ENCODE data around the gene PLCB2. TPM values are rescaled to one million over a fixed set of nuclear protein-coding genes. Genes with fewer than 3 reads are reported as not detected.

PLCB2 gene
- total RNA-seq, 1 experiment from 2014 or later: 0.92 TPM

- intact Hi-C loops (cut with micrococcal nuclease; ENCODE audit: unreplicated experiment): no loop called here
- H3K4me1 ChIP-seq (replicated peaks; ENCODE audit: insufficient read depth): peaks cover 83% of the 10 kb centered on the region
- no peaks in the 10 kb centered on the region for H3K27me3 ChIP-seq (ENCODE audit: insufficient read depth, low read depth)
- no peaks in the 10 kb centered on the region for H3K9me2 ChIP-seq (ENCODE audit: insufficient read depth)
- no peak for DNase-seq
- no peak overlapping the region for H3K4me3 ChIP-seq
- no peaks in the 10 kb centered on the region for H3K36me3 ChIP-seq (ENCODE audit: low read depth)
- H3K27ac ChIP-seq: no peak overlapping the region
- no peaks in the 10 kb centered on the region for H4K20me1 ChIP-seq (ENCODE audit: insufficient read depth)
- no TSS peak for BruUV-seq (replicated peaks)
- TF ChIP-seq EZH2 (IDR thresholded peaks at IDR 0.05; ENCODE audit: low read depth): no peak
- TF ChIP-seq CTCF (conservative IDR thresholded peaks at IDR 0.05): no peak
- H3K9me3 ChIP-seq (ENCODE audit: insufficient read depth, low read depth): no peaks in the 10 kb centered on the region
- peaks cover 29% of the 10 kb centered on the region for H3F3A ChIP-seq (ENCODE audit: insufficient read depth, low read depth)
- no peak overlapping the region for H2AFZ ChIP-seq
- POLR2A ChIA-PET (ENCODE audit: unreplicated experiment): no interaction called here
- CTCF ChIA-PET: no interaction called here
- no peak overlapping the region; the same call in 1 of the 2 replicates for H3K4me2 ChIP-seq
- H3K79me2 ChIP-seq (ENCODE audit: low read depth): peaks cover 4% of the 10 kb centered on the region; the same call in 1 of the 2 replicates
Measured at GRCh38 chr15:40345867-40346578, 38.3 kb upstream of the PLCB2 start.

- DNase-seq: no peak
- Histone ChIP-seq H3F3A (ENCODE audit: insufficient read depth, low read depth) (peaks cover 29% of the 10 kb centered on the region), H3K27ac (no peak overlapping the region), H3K4me2 (no peak overlapping the region), H3K9me2 (ENCODE audit: insufficient read depth) (no peaks in the 10 kb centered on the region), H3K4me1 (replicated peaks; ENCODE audit: insufficient read depth) (peaks cover 85% of the 10 kb centered on the region), H2AFZ (no peak overlapping the region), H3K9me3 (ENCODE audit: insufficient read depth, low read depth) (no peaks in the 10 kb centered on the region), H4K20me1 (ENCODE audit: insufficient read depth) (no peaks in the 10 kb centered on the region), H3K79me2 (ENCODE audit: low read depth) (peaks cover 8% of the 10 kb centered on the region), H3K36me3 (ENCODE audit: low read depth) (no peaks in the 10 kb centered on the region), H3K4me3 (no peak overlapping the region), H3K27me3 (ENCODE audit: insufficient read depth, low read depth) (no peaks in the 10 kb centered on the region)
- no TSS peak for BruUV-seq (replicated peaks)
- TF ChIP-seq EZH2 (IDR thresholded peaks at IDR 0.05; ENCODE audit: low read depth) (no peak), CTCF (conservative IDR thresholded peaks at IDR 0.05) (no peak)
- intact Hi-C loops (cut with micrococcal nuclease; ENCODE audit: unreplicated experiment): no loop called here
- ChIA-PET CTCF (no interaction called here), POLR2A (ENCODE audit: unreplicated experiment) (no interaction called here)
Measured at GRCh38 chr15:40345225-40345866, 37.6 kb upstream of the PLCB2 start.

GRCh38 chr15:40344631-40345120 lies 36.9 kb upstream of the PLCB2 start:
- H3K9me3 ChIP-seq (ENCODE audit: insufficient read depth, low read depth): no peaks in the 10 kb centered on the region
- TF ChIP-seq CTCF (conservative IDR thresholded peaks at IDR 0.05) (peak; percentile 72), EZH2 (IDR thresholded peaks at IDR 0.05; ENCODE audit: low read depth) (no peak)
- peak; percentile 44 to 52 for DNase-seq
- ChIA-PET POLR2A (ENCODE audit: unreplicated experiment) (interaction anchor here (0.6 kb wide), 1 partner anchor 211 kb away, joined by 3 read pairs; no protein-coding TSS in a partner anchor), CTCF (interaction anchor here (0.9 to 1.7 kb wide), 4 partner anchors 13 to 54 kb away, joined by 3 to 17 read pairs (median 4); partner anchors contain the start of gene DISP2)
- no peaks in the 10 kb centered on the region for H3K9me2 ChIP-seq (ENCODE audit: insufficient read depth)
- peaks cover 29% of the 10 kb centered on the region for H3F3A ChIP-seq (ENCODE audit: insufficient read depth, low read depth)
- BruUV-seq (replicated peaks): no TSS peak
- intact Hi-C loops (cut with micrococcal nuclease; ENCODE audit: unreplicated experiment): no loop called here
- H3K27me3 ChIP-seq (ENCODE audit: insufficient read depth, low read depth): no peaks in the 10 kb centered on the region
- no peak overlapping the region for H2AFZ ChIP-seq
- no peaks in the 10 kb centered on the region for H4K20me1 ChIP-seq (ENCODE audit: insufficient read depth)
- H3K36me3 ChIP-seq (ENCODE audit: low read depth): no peaks in the 10 kb centered on the region
- peak overlapping the region; percentile 97 for H3K4me2 ChIP-seq
- H3K79me2 ChIP-seq (ENCODE audit: low read depth): peaks cover 15% of the 10 kb centered on the region
- H3K27ac ChIP-seq: peak overlapping the region; percentile 93; the same call in 1 of the 2 replicates
- peaks cover 83% of the 10 kb centered on the region for H3K4me1 ChIP-seq (replicated peaks; ENCODE audit: insufficient read depth)
- H3K4me3 ChIP-seq: peak overlapping the region; percentile 51; the same call in 1 of the 2 replicates
